Limb (tissue), 2 donors: Measurements from ENCODE around the gene NTNG1.
"Not testable (repeated sequence)": the region's sequence is repeated elsewhere in the genome, so short reads cannot be mapped to it uniquely, and the experiment has no call there.

Source experiments
- DNase-seq, 2 donors: peaks; one replicate each; pipeline ENCODE4 v3.0.0-alpha.2; 2016; ENCODE audit errors: extremely low spot score in 2 of 2

The NTNG1 gene

GRCh38 chr1:107142666-107143065, 1.8 kb downstream of the NTNG1 start:
- DNase-seq, result no peak

- no peak for DNase-seq
These were observed 4.8 kb downstream of the NTNG1 start for GRCh38 chr1:107145637-107146036.

GRCh38 chr1:107147843-107148242, 7.0 kb downstream of the NTNG1 start:
- DNase-seq, result no peak

GRCh38 chr1:107149946-107150345, 9.1 kb downstream of the NTNG1 start:
- no peak for DNase-seq

GRCh38 chr1:107151295-107151694, 10.5 kb downstream of the NTNG1 start:
- no peak for DNase-seq

- DNase-seq, result no peak
These were observed 11.6 kb downstream of the NTNG1 start for GRCh38 chr1:107152395-107152794.

- DNase-seq, result no peak
These were observed 12.2 kb downstream of the NTNG1 start for GRCh38 chr1:107153014-107153413.

GRCh38 chr1:107158496-107158895, 17.7 kb downstream of the NTNG1 start:
- DNase-seq, result no peak

- DNase-seq, result no peak
These were observed 18.2 kb downstream of the NTNG1 start for GRCh38 chr1:107158991-107159390.

- DNase-seq, result no peak
These were observed 21.9 kb downstream of the NTNG1 start for GRCh38 chr1:107162745-107163144.

GRCh38 chr1:107164901-107165300, 24.1 kb downstream of the NTNG1 start:
- DNase-seq, result not testable (repeated sequence)

- no peak for DNase-seq
These were observed 28.8 kb downstream of the NTNG1 start for GRCh38 chr1:107169615-107170014.

- DNase-seq, result no peak
These were observed 30.5 kb downstream of the NTNG1 start for GRCh38 chr1:107171333-107171732.

- no peak for DNase-seq
These were observed 31.8 kb downstream of the NTNG1 start for GRCh38 chr1:107172450-107173170.

GRCh38 chr1:107175102-107175909, 34.5 kb downstream of the NTNG1 start:
- no peak for DNase-seq

- no peak for DNase-seq
These were observed 40.6 kb downstream of the NTNG1 start for GRCh38 chr1:107181253-107181969.

GRCh38 chr1:107183011-107183410, 42.2 kb downstream of the NTNG1 start:
- DNase-seq, result no peak

- no peak for DNase-seq
These were observed 44.0 kb downstream of the NTNG1 start for GRCh38 chr1:107184888-107185287.

- no peak for DNase-seq
These were observed 46.6 kb downstream of the NTNG1 start for GRCh38 chr1:107187399-107187798.

GRCh38 chr1:107188160-107188559, 47.3 kb downstream of the NTNG1 start:
- DNase-seq, result no peak

GRCh38 chr1:107194380-107194779, 53.5 kb downstream of the NTNG1 start:
- no peak for DNase-seq

GRCh38 chr1:107195476-107195875, 54.6 kb downstream of the NTNG1 start:
- no peak for DNase-seq
